Measurements from ENCODE around the gene TGM4.

Gene TGM4

GRCh38 chr3:44960387-44961026, 86.1 kb downstream of the TGM4 start:
- Histone ChIP-seq H3K27me3 (ENCODE audit: insufficient read depth, low read depth, severe bottlenecking) (no peaks in the 10 kb centered on the region), H3K9me3 (ENCODE audit: severe bottlenecking) (no peaks in the 10 kb centered on the region), H3K27ac (no peak overlapping the region), H3K36me3 (peaks cover 5% of the 10 kb centered on the region), H3K4me3 (ENCODE audit: low read depth, low read length) (no peak overlapping the region)
- no peak for DNase-seq
- no peak for TF ChIP-seq CTCF (IDR thresholded peaks at IDR 0.05; ENCODE audit: low read depth, low read length)

GRCh38 chr3:44961888-44962287, 87.5 kb downstream of the TGM4 start:
- DNase-seq, result no peak
- no peak for TF ChIP-seq CTCF (IDR thresholded peaks at IDR 0.05; ENCODE audit: low read depth, low read length)
- H3K27me3 ChIP-seq (ENCODE audit: insufficient read depth, low read depth, severe bottlenecking), result no peaks in the 10 kb centered on the region
- H3K36me3 ChIP-seq, result peaks cover 5% of the 10 kb centered on the region
- H3K4me3 ChIP-seq (ENCODE audit: low read depth, low read length), result no peak overlapping the region
- no peaks in the 10 kb centered on the region for H3K9me3 ChIP-seq (ENCODE audit: severe bottlenecking)
- no peak overlapping the region for H3K27ac ChIP-seq

- TF ChIP-seq CTCF (IDR thresholded peaks at IDR 0.05; ENCODE audit: low read depth, low read length), result no peak
- Histone ChIP-seq H3K9me3 (ENCODE audit: severe bottlenecking) (no peaks in the 10 kb centered on the region), H3K4me3 (ENCODE audit: low read depth, low read length) (no peak overlapping the region), H3K27me3 (ENCODE audit: insufficient read depth, low read depth, severe bottlenecking) (no peaks in the 10 kb centered on the region), H3K27ac (no peak overlapping the region), H3K36me3 (peaks cover 5% of the 10 kb centered on the region)
- no peak for DNase-seq
Observed at GRCh38 chr3:44962621-44963393, 88.4 kb downstream of the TGM4 start.

GRCh38 chr3:44963571-44964325, 89.3 kb downstream of the TGM4 start:
- TF ChIP-seq CTCF (IDR thresholded peaks at IDR 0.05; ENCODE audit: low read depth, low read length), result no peak
- H3K9me3 ChIP-seq (ENCODE audit: severe bottlenecking), result no peaks in the 10 kb centered on the region
- H3K27ac ChIP-seq, result no peak overlapping the region
- no peaks in the 10 kb centered on the region; the same call in 1 of the 2 replicates for H3K36me3 ChIP-seq
- no peak overlapping the region for H3K4me3 ChIP-seq (ENCODE audit: low read depth, low read length)
- DNase-seq, result no peak
- H3K27me3 ChIP-seq (ENCODE audit: insufficient read depth, low read depth, severe bottlenecking), result no peaks in the 10 kb centered on the region

Measured in WERI-Rb-1 (cell line).